MCF 10A (cell line): ENCODE data around the gene CYP2A13. TPM values are rescaled to one million over a fixed set of nuclear protein-coding genes. Genes with fewer than 3 reads are reported as not detected.

Experiments used
- BruUV-seq: library from RNA; stranded (reverse); fragments of 400-500 nt; replicated peaks from 2 replicates; lab custom pipeline; 2021; lab: Mats Ljungman, UMichigan
- CTCF ChIA-PET: fragments of 300-600 bp; sonication (Branson Sonifier 250); formaldehyde crosslinking; extraction: SDS; loops from one replicate; lab custom pipeline; 2021; ENCODE audit warnings: antibody characterized with exemption, inconsistent platforms; lab: Yijun Ruan, JAX
- POLR2A ChIA-PET: fragments of 300-600, 350-650 bp; sonication (Branson Sonifier 250); formaldehyde crosslinking; extraction: SDS; loops from one replicate; lab custom pipeline; 2020; ENCODE audit warnings: antibody characterized with exemption, inconsistent platforms; lab: Yijun Ruan, JAX
- DNase-seq: peaks from one replicate; pipeline ENCODE4 v3.0.0-alpha.2; 2018; ENCODE audit not compliant: unreplicated experiment
- H3K27ac Mint-ChIP-seq: one replicate; pipeline ENCODE4 v1.8.0; 2022; ENCODE audit warnings: mild to moderate bottlenecking, low read depth, mixed read lengths; ENCODE audit not compliant: unreplicated experiment
- H3K27me3 Mint-ChIP-seq: one replicate; pipeline ENCODE4 v1.8.0; 2022; ENCODE audit warnings: mixed read lengths; ENCODE audit not compliant: insufficient read depth, unreplicated experiment
- H3K36me3 Mint-ChIP-seq: one replicate; pipeline ENCODE4 v1.8.0; 2022; ENCODE audit warnings: mild to moderate bottlenecking, moderate library complexity, mixed read lengths; ENCODE audit not compliant: insufficient read depth, unreplicated experiment
- H3K4me1 Mint-ChIP-seq: one replicate; pipeline ENCODE4 v1.8.0; 2022; ENCODE audit warnings: mixed read lengths; ENCODE audit not compliant: insufficient read depth, unreplicated experiment
- H3K4me3 Mint-ChIP-seq: one replicate; pipeline ENCODE4 v1.8.0; 2022; ENCODE audit warnings: mild to moderate bottlenecking, moderate library complexity, mixed read lengths; ENCODE audit not compliant: unreplicated experiment
- H3K9me3 Mint-ChIP-seq: one replicate; pipeline ENCODE4 v1.8.0; 2022; ENCODE audit warnings: mixed read lengths; ENCODE audit not compliant: unreplicated experiment
- CTCF ChIP-seq: fragments of 200-600 bp; IDR thresholded peaks from one replicate; pipeline ENCODE4 v1.8.0; 2022; ENCODE audit warnings: antibody characterized with exemption, mild to moderate bottlenecking; ENCODE audit not compliant: unreplicated experiment
- intact Hi-C: fragments of 100-400 bp; cut with micrococcal nuclease; formaldehyde crosslinking; loops from 2 replicates; pipeline ENCODE4 v1.14.1; 2022
- total RNA-seq: library from RNA; stranded (reverse); gene quantifications from 2 replicates; pipeline ENCODE4 v1.2.3, GENCODE V29; 2022

Gene CYP2A13
- total RNA-seq, 1 experiment from 2014 or later = not detected

- ChIA-PET POLR2A (no interaction called here), CTCF (no interaction called here)
- intact Hi-C loops = no loop called here
- DNase-seq = peak; percentile 21
- no peaks in the 10 kb centered on the region for H3K9me3 Mint-ChIP-seq
- H3K4me3 Mint-ChIP-seq = no peak overlapping the region
- no peaks in the 10 kb centered on the region for H3K4me1 Mint-ChIP-seq
- H3K27me3 Mint-ChIP-seq = peaks cover 90% of the 10 kb centered on the region
- no peak overlapping the region for H3K27ac Mint-ChIP-seq
- no peak for TF ChIP-seq CTCF
- no TSS peak for BruUV-seq
- H3K36me3 Mint-ChIP-seq = peaks cover 4% of the 10 kb centered on the region
Observed at GRCh38 chr19:41064974-41065569, 23.2 kb upstream of the CYP2A13 start.

GRCh38 chr19:41076286-41076685, 12.0 kb upstream of the CYP2A13 start:
- no peak overlapping the region for H3K27ac Mint-ChIP-seq

GRCh38 chr19:41083516-41083915, 4.7 kb upstream of the CYP2A13 start:
- Mint-ChIP-seq H3K4me1 (peaks cover 5% of the 10 kb centered on the region), H3K27me3 (peaks cover 87% of the 10 kb centered on the region), H3K9me3 (no peaks in the 10 kb centered on the region), H3K36me3 (no peaks in the 10 kb centered on the region), H3K27ac (no peak overlapping the region), H3K4me3 (no peak overlapping the region)
- intact Hi-C loops = no loop called here
- no peak for DNase-seq
- ChIA-PET POLR2A (no interaction called here), CTCF (interaction anchor here (0.6 kb wide), 1 partner anchor 35 kb away, joined by 3 read pairs; no protein-coding TSS in a partner anchor)
- BruUV-seq = no TSS peak
- no peak for TF ChIP-seq CTCF

More at GRCh38 chr19:41076286-41076685, 12.0 kb upstream of the CYP2A13 start:
- Mint-ChIP-seq H3K9me3 (no peaks in the 10 kb centered on the region), H3K27me3 (peaks cover 86% of the 10 kb centered on the region), H3K36me3 (no peaks in the 10 kb centered on the region), H3K4me1 (no peaks in the 10 kb centered on the region), H3K4me3 (no peak overlapping the region)
- intact Hi-C loops = no loop called here
- CTCF ChIA-PET = no interaction called here
- BruUV-seq = no TSS peak
- POLR2A ChIA-PET = no interaction called here
- no peak for DNase-seq
- TF ChIP-seq CTCF = no peak

- Mint-ChIP-seq H3K4me1 (peaks cover 5% of the 10 kb centered on the region), H3K4me3 (no peak overlapping the region), H3K36me3 (no peaks in the 10 kb centered on the region), H3K27ac (no peak overlapping the region), H3K27me3 (peaks cover 87% of the 10 kb centered on the region), H3K9me3 (no peaks in the 10 kb centered on the region)
- no peak for DNase-seq
- ChIA-PET CTCF (no interaction called here), POLR2A (no interaction called here)
- intact Hi-C loops = no loop called here
- no TSS peak for BruUV-seq
- no peak for TF ChIP-seq CTCF
Observed at GRCh38 chr19:41085748-41086415, 2.4 kb upstream of the CYP2A13 start.
